Transverse colon (tissue), 4 donors: Measurements from ENCODE around the gene KDM1B. TPM values are rescaled to one million over a fixed set of nuclear protein-coding genes. Genes with fewer than 3 reads are reported as not detected.
"Not testable (repeated sequence)": the region's sequence is repeated elsewhere in the genome, so short reads cannot be mapped to it uniquely, and the experiment has no call there.

ENCODE experiments used
- DNase-seq: peaks from one replicate; pipeline ENCODE4 v3.0.0-alpha.2; 2019
- H3K27ac ChIP-seq, 4 donors: fragments of 200-600 bp; sonication (generic); 2 replicates each; pipeline ENCODE4 v1.5.1; 2016 to 2018; ENCODE audit warnings: inconsistent platforms in 4 of 4
- H3K27me3 ChIP-seq: fragments of 200-600 bp; sonication (generic); 2 replicates; pipeline ENCODE4 v1.5.1; 2017; ENCODE audit warnings: inconsistent platforms
- H3K36me3 ChIP-seq, 4 donors: fragments of 200-600 bp; sonication (generic); 2 replicates each; pipeline ENCODE4 v1.5.1; 2017 to 2019; ENCODE audit warnings: inconsistent platforms in 4 of 4
- H3K4me1 ChIP-seq, 4 donors: fragments of 200-600 bp; sonication (generic); 2 replicates each; pipeline ENCODE4 v1.5.1; 2017 to 2020; ENCODE audit warnings: inconsistent platforms in 4 of 4
- H3K4me3 ChIP-seq, 4 donors: fragments of 200-600 bp; sonication (generic); 1 replicate in 1 of 4; 2 replicates in 3 of 4; pipeline versions ENCODE4 v1.5.1 to v1.6.1; 2017 to 2019; ENCODE audit warnings: inconsistent platforms in 4 of 4
- H3K9me3 ChIP-seq, 2 donors: fragments of 200-600 bp; sonication (generic); 2 replicates each; pipeline ENCODE4 v1.5.1; 2017 to 2019; ENCODE audit warnings: inconsistent platforms in 2 of 2
- CTCF ChIP-seq, 5 experiments: fragments of 200-600 bp in 3 of 5; fragments of 450-650 bp in 2 of 5; sonication (generic) in 3 of 5; IDR thresholded peaks; 1 replicate in 2 of 5; 2 replicates in 3 of 5; pipeline ENCODE4 v1.5.1; 2016 to 2017; ENCODE audit warnings: antibody characterized with exemption in 5 of 5, inconsistent platforms in 3 of 5, mild to moderate bottlenecking in 2 of 5, moderate library complexity in 1 of 5
- EP300 ChIP-seq: sonication (generic); formaldehyde crosslinking; IDR thresholded peaks from one replicate; pipeline ENCODE4 v1.6.1; 2017; ENCODE audit warnings: antibody characterized with exemption, low read depth
- POLR2A ChIP-seq: fragments of 450-650 bp; IDR thresholded peaks from one replicate; pipeline ENCODE4 v1.6.1; 2016; ENCODE audit warnings: antibody characterized with exemption, mild to moderate bottlenecking, moderate library complexity
- POLR2AphosphoS5 ChIP-seq, 3 donors: sonication (generic); formaldehyde crosslinking; IDR thresholded peaks; one replicate each; pipeline ENCODE4 v1.6.1; 2016; ENCODE audit warnings: antibody characterized with exemption in 3 of 3
- WGBS, 2 donors: methylation state at CpG; one replicate each; pipeline ENCODE4 v1.1.5; 2018; ENCODE audit warnings: low coverage in 1 of 2; 5-methylcytosine and 5-hydroxymethylcytosine counted together
- in situ Hi-C, 4 donors: fragments of 200-750 bp; cut with MboI; loops; one replicate each; pipeline versions ENCODE4 v1.15.0 to v1.15.1; 2017; ENCODE audit warnings: low sequenced_read_pairs in 3 of 4, low pct_ligation_motif_present in 1 of 4, low pct_unique_long_range_greater_than_20kb in 1 of 4
- intact Hi-C: fragments of 100-400 bp; cut with DNase I; formaldehyde crosslinking; loops from one replicate; pipeline ENCODE4 v1.15.1; 2023; ENCODE audit warnings: low total_unique reads
- total RNA-seq, 4 donors: library from RNA; depleted of rRNA; stranded (reverse); fragments of >200 nt; gene quantifications; one replicate each; pipeline ENCODE4 v1.1.0, GENCODE V29; 2016

KDM1B gene
- total RNA-seq, 4 donors from 2014 or later = 18.9 to 70.7 (median 40.0) TPM

- H3K9me3 ChIP-seq, DNase-seq, H3K27me3 ChIP-seq, H3K4me3 ChIP-seq, in situ Hi-C loops, intact Hi-C loops, H3K27ac ChIP-seq, H3K4me1 ChIP-seq: not testable (repeated sequence)
- WGBS, 2 donors = 92 to 98% methylated on average over 7 of the region's 7 CpGs
- H3K36me3 ChIP-seq = peaks cover 0 to 49% (median 24%) of the 10 kb centered on the region in 4 donors
Observed at GRCh38 chr6:18231856-18232255, 76.6 kb downstream of the KDM1B start.

GRCh38 chr6:18233770-18234169 lies 78.5 kb downstream of the KDM1B start:
- H3K4me1 ChIP-seq, H3K4me3 ChIP-seq, intact Hi-C loops, H3K9me3 ChIP-seq, H3K27me3 ChIP-seq, H3K27ac ChIP-seq, in situ Hi-C loops, DNase-seq: not testable (repeated sequence)
- peaks cover 0 to 45% (median 16%) of the 10 kb centered on the region in 4 donors for H3K36me3 ChIP-seq
- 100% methylated on average over 3 of the region's 4 CpGs; no CpG with 5 or more reads in 1 of the 2 donors for WGBS, 2 donors

- peaks cover 0 to 44% (median 12%) of the 10 kb centered on the region in 4 donors for H3K36me3 ChIP-seq
Observed at GRCh38 chr6:18234564-18234963, 79.3 kb downstream of the KDM1B start.

GRCh38 chr6:18235524-18235923 lies 80.3 kb downstream of the KDM1B start:
- in situ Hi-C loops (no loop called here), intact Hi-C loops (no loop called here)
- Histone ChIP-seq H3K27me3 (no peaks in the 10 kb centered on the region), H3K27ac (no peak overlapping the region), H3K4me1 (no peaks in the 10 kb centered on the region), H3K4me3 (no peak overlapping the region), H3K36me3 (peaks cover 0 to 44% (median 12%) of the 10 kb centered on the region in 4 donors), H3K9me3 (peaks cover 4 to 5% of the 10 kb centered on the region in 2 donors)
- no peak for TF ChIP-seq CTCF (IDR thresholded peaks at IDR 0.05)
- no peak for TF ChIP-seq POLR2AphosphoS5 (IDR thresholded peaks at IDR 0.05)
- no peak for TF ChIP-seq EP300
- TF ChIP-seq POLR2A = no peak
- DNase-seq = no peak
- 70 to 97% methylated on average over 2 to 3 of the region's 3 CpGs for WGBS, 2 donors

More at GRCh38 chr6:18234564-18234963, 79.3 kb downstream of the KDM1B start:
- DNase-seq = no peak
- Histone ChIP-seq H3K9me3 (peaks cover 4 to 5% of the 10 kb centered on the region in 2 donors), H3K27me3 (no peaks in the 10 kb centered on the region), H3K4me1 (no peaks in the 10 kb centered on the region), H3K4me3 (no peak overlapping the region), H3K27ac (no peak overlapping the region)
- in situ Hi-C loops = no loop called here
- intact Hi-C loops = no loop called here
- TF ChIP-seq EP300 (no peak), POLR2A (no peak), CTCF (IDR thresholded peaks at IDR 0.05) (no peak), POLR2AphosphoS5 (IDR thresholded peaks at IDR 0.05) (no peak)
- WGBS, 2 donors = 100% methylated on average over 1 of the region's 1 CpG

- H3K9me3 ChIP-seq = peaks cover under 1 to 4% of the 10 kb centered on the region in 2 donors
- peaks cover 0 to 36% (median 10%) of the 10 kb centered on the region in 4 donors for H3K36me3 ChIP-seq
- TF ChIP-seq POLR2AphosphoS5 (IDR thresholded peaks at IDR 0.05) (no peak), CTCF (IDR thresholded peaks at IDR 0.05) (no peak), POLR2A (no peak), EP300 (no peak)
- DNase-seq = no peak
- in situ Hi-C loops (no loop called here), intact Hi-C loops (no loop called here)
- 98 to 100% methylated on average over 1 of the region's 1 CpG for WGBS, 2 donors
- H3K4me1 ChIP-seq = peaks cover 0 to 7% (median 0%) of the 10 kb centered on the region in 4 donors
- no peak overlapping the region for H3K27ac ChIP-seq
- H3K4me3 ChIP-seq = no peak overlapping the region
- no peaks in the 10 kb centered on the region for H3K27me3 ChIP-seq
Observed at GRCh38 chr6:18237167-18237566, 81.9 kb downstream of the KDM1B start.
